HG02884 (cell line): Measurements from ENCODE around the gene BORCS5.
"Not testable (repeated sequence)": the region's sequence is repeated elsewhere in the genome, so short reads cannot be mapped to it uniquely, and the experiment has no call there.

ENCODE experiments used
- ATAC-seq: cut with Tn5 transposase; IDR thresholded peaks from one replicate; pipeline ENCODE4 v1.9.1; 2021; ENCODE audit warnings: mild to moderate bottlenecking, moderate library complexity; ENCODE audit not compliant: unreplicated experiment

The BORCS5 gene

DNA sequence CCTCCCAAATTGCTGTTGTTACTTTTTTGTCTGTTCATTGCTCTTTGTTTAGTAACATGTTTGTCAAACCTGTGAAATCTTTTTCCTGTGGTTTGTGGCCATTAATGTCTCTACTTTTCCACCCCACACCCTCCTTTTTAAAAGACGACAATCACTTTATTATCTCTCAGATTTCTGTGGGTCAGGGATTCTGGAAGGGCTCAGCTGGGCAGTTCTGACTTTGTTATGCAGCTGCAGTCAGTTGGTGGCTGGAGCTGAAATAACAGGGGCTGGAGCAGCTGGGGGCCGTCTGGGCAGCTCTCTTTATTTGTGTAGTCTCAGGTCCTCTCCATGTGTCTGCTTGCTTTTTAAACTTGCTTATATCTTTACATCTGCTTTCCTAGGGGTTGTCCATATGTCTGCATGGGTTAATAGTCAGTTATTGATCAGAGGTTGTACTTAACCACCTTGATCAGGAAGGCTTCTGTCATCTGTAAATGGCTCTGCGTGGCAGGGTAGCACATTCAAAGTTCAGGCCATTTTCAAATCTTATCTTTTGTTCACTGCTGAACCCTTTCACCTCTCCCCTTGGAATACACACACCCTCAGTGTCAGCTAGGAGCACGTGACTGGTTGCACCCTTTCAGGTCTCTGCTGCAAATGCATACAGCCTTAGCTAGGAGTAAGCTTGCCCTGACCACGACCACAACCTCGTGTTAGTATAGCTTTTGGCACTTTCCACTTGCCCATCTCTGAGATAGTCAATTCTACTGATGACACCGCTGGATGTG lies 27.9 kb downstream of the BORCS5 start:
- no peak for ATAC-seq

GRCh38 chr12:12387501-12387900 lies 30.6 kb downstream of the BORCS5 start:
- ATAC-seq, result no peak

- no peak for ATAC-seq
Observed at GRCh38 chr12:12392413-12392812, 35.5 kb downstream of the BORCS5 start.

- no peak for ATAC-seq
Observed at GRCh38 chr12:12393171-12393570, 36.3 kb downstream of the BORCS5 start.

GRCh38 chr12:12396694-12397093 lies 39.8 kb downstream of the BORCS5 start:
- ATAC-seq, result no peak

GRCh38 chr12:12397184-12397583 lies 40.3 kb downstream of the BORCS5 start:
- ATAC-seq, result no peak

GRCh38 chr12:12398026-12398859 lies 41.4 kb downstream of the BORCS5 start:
- ATAC-seq, result no peak

- ATAC-seq, result no peak
Observed at GRCh38 chr12:12399161-12399560, 42.3 kb downstream of the BORCS5 start.

GRCh38 chr12:12399776-12400305 lies 43.0 kb downstream of the BORCS5 start:
- no peak for ATAC-seq

DNA sequence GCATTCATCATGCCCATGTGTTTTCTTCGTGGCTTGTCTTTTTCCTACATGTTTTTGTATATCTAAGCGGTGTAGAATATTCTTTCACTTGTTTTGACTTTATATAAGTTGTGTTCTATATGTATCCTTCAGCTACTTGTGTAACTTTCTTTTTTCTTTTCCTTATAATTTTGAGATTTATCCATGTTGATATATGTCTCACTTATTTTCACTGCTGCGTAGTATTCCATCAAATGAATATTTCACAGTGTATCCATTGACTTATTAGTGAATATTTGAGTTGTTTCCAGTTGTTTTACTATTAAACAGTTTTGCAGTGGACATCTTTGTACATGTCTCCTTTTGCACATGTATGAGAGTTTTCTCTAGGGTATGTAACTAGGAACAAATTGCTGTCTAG lies 43.9 kb downstream of the BORCS5 start:
- no peak for ATAC-seq

DNA sequence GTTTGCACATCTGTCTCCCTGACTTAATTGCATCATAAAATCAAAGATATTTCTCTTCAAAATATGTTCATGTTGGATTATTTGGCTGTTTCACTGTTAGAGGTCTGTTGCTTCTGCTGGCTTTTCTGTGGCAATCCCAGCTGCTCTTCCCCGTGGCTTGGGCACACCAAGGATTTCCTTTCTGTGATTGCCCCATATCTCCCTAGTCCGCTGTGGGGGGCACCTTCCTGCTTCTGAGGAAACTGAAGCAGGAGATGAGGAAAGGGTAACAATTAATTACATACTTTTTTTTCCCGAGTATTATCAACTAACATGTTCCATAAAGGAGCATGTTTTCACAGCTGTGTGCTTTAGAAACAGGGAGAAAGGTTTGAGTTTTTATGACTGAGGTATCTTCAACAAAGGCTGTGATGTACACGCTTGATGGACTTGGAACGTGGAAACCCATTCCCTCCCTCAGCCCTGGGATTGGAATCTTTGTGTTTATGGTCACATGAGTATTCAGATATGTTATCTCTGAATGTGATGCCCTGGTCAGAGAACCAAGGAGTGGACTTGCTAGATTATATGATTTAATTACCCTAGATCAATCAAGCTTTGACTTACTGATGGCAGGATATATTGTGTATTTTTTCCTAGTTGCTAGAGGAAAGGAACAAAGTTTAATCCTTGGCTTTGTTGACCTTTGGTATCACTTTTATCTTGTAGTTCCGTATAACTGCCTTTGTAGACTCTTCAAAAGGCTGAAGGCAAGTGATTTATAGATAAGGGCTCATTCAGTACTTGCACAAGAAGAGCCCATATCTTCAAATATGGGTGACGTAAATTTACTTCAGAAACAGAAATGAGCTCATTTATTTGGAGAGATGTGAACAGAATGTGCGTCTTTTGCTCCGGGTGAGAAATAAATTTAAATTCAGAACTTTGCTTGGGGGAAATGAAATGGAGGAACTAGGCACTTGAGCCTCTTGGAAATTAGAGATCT lies 46.7 kb downstream of the BORCS5 start:
- no peak for ATAC-seq

DNA sequence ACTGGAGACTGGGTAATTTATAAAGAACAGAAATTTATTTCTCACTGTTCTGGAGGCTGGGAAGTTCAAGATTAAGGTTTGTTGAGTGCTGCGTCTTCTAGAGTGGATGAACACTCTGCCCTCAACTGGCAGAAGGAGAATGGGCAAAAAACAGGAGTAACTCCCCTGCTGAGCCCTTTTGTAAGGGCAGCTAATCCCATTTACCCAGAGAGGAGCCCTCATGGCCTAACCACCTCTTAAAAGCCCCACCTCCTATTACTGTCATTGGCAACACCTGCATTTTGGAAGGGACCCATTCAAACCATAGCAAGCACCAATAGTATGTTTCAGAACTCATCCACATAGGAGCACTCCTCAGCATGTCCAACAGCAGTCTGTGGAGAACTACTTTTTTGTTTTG lies 47.4 kb downstream of the BORCS5 start:
- ATAC-seq, result no peak

DNA sequence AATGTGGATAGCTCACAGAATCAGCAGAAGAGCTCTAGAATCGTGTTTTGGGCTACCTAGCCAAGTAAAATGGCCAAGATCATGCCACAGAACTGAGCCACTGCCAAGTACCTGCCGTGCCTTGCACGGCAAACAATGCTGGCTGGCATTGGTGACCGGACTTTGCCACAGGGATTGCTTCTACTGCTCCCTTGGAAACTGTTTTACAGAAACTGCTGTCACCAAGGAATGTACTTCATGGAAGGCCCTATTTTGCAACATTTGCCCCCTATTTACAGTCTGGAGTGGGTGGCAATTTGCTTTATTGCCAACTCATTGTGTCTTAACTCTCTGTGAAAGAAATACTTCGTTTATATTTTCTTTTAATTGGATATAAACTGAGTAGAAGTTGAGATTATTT lies 49.0 kb downstream of the BORCS5 start:
- no peak for ATAC-seq

DNA sequence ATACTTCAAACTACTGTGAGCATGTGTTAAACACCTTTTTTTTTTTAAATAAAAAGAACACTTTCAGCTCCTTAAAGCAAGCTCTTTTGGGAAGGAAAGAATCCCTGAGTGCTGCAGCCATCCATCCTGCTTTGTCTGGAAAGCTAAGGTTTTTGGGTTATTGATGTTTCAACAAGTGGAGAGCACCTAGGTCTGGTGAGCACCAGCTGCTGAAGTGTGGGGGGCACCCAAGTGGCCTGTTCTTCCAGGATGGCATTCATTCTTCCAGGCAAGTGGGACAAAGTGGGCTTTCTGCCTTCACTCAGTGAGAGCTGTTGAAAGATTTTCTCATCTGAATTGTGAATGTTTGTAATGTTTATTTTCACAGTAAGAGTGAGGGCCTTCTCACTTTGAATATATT lies 49.9 kb downstream of the BORCS5 start:
- no peak for ATAC-seq

DNA sequence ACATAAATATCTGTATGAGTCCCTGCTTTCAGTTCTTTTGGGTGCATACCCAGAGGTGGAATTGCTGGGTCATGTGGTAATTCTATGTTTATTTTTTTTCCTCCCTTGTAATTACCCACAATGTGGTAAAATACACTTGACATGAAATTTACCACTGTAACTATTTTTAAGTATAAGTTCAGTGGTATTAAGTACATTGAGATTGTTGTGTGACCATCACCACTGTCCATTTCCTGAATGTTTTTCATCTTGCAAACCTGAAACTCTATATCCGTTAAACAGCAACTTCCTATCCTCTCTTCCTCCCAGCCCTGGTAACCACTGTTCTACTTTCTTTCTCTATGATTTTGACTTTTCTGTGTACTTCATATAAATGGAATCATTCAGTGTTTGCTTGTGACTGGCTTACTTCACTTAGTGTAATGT lies 51.4 kb downstream of the BORCS5 start:
- no peak for ATAC-seq

DNA sequence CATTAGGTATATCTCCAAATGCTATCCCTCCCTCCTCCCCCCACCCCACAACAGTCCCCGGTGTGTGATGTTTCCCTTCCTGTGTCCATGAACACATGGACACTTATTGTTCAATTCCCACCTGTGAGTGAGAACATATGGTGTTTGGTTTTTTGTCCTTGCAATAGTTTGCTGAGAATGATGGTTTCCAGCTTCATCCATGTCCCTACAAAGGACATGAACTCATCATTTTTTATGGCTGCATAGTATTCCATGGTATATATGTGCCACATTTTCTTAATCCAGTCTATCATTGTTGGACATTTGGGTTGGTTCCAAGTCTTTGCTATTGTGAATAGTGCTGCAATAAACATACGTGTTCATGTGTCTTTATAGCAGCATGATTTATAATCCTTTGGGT lies 52.5 kb downstream of the BORCS5 start:
- ATAC-seq, result not testable (repeated sequence)

DNA sequence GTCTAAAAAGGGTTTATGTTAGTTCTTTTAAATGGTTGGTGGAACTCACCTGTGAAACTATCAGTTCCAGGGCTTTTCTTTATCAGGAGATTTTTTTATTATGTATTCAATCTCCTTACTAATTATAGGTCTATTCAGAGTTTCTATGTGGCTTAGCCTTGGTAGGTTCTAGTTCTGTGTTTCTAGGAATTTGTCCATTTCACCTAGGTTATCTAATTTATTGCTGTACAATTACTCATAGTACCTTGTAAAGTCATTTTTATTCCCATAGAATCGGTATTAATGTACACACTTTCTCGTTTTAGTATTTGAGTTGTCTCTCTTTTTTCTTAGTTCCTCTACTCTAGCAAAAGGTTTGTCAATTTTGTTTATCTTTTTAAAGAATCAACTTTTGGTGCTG lies 59.0 kb downstream of the BORCS5 start:
- no peak for ATAC-seq

- not testable (repeated sequence) for ATAC-seq
Observed at GRCh38 chr12:12419165-12419564, 62.3 kb downstream of the BORCS5 start.

DNA sequence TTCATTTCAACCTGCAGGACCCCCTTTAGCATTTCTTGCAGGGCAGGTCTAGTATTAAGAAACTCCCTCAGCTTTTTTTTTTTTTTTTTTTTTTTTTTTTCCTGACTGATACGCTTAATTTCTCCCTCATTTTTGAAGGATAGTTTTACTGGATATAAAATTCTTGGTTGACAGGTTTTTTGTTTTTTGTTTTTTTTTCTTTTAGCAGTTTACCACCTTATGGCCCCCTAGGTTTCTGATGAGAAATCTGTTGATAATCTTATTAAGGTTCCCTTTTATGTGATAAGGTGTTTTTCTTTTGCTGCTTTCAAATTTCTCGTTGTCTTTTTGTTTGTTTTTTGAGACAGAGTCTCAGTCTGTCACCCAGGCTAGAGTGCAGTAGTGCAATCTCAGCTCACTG lies 66.5 kb downstream of the BORCS5 start:
- ATAC-seq, result no peak

GRCh38 chr12:12425001-12425400 lies 68.1 kb downstream of the BORCS5 start:
- no peak for ATAC-seq

GRCh38 chr12:12425616-12426015 lies 68.7 kb downstream of the BORCS5 start:
- ATAC-seq, result no peak
